Mesothelial cell of epicardium (in vitro differentiated cells): ENCODE data around the gene SLC25A44. TPM values are rescaled to one million over a fixed set of nuclear protein-coding genes. Genes with fewer than 3 reads are reported as not detected.
A peak's percentile ranks its signal among the peaks of the same experiment; 100 is the strongest.

ENCODE experiments used
- DNase-seq, 2 experiments: peaks; one replicate each; pipeline ENCODE4 v3.0.0; 2021; ENCODE audit warnings: low spot score in 2 of 2; ENCODE audit not compliant: unreplicated experiment in 2 of 2
- H3K27ac Mint-ChIP-seq: 2 replicates; pipeline ENCODE4 v1.8.0; 2021; ENCODE audit warnings: mixed read lengths
- H3K27me3 Mint-ChIP-seq: 2 replicates; pipeline ENCODE4 v1.8.0; 2021; ENCODE audit warnings: low read depth, mixed read lengths
- H3K36me3 Mint-ChIP-seq: 2 replicates; pipeline ENCODE4 v1.8.0; 2021; ENCODE audit warnings: mixed read lengths
- H3K4me1 Mint-ChIP-seq: 2 replicates; pipeline ENCODE4 v1.8.0; 2021; ENCODE audit warnings: mixed read lengths
- H3K4me3 Mint-ChIP-seq: 2 replicates; pipeline ENCODE4 v1.8.0; 2021; ENCODE audit warnings: mild to moderate bottlenecking, moderate library complexity, mixed read lengths
- H3K9me3 Mint-ChIP-seq: 2 replicates; pipeline ENCODE4 v1.8.0; 2021; ENCODE audit warnings: mixed read lengths
- CTCF ChIP-seq: fragments of 200-600 bp; sonication (generic); IDR thresholded peaks from one replicate; pipeline ENCODE4 v1.5.0; 2021; ENCODE audit warnings: antibody characterized with exemption; ENCODE audit not compliant: unreplicated experiment
- total RNA-seq: library from RNA; stranded (reverse); gene quantifications from 3 replicates; pipeline ENCODE4 v1.2.1, GENCODE V29; 2021

Gene SLC25A44
- total RNA-seq, 1 donor from 2014 or later: 15.4 TPM

- Mint-ChIP-seq H3K27ac (no peak overlapping the region), H3K9me3 (no peaks in the 10 kb centered on the region), H3K4me3 (no peak overlapping the region), H3K36me3 (peaks cover 7% of the 10 kb centered on the region), H3K27me3 (no peaks in the 10 kb centered on the region), H3K4me1 (no peaks in the 10 kb centered on the region)
- no peak for DNase-seq
- no peak for TF ChIP-seq CTCF
Observed at GRCh38 chr1:156204686-156205085, 10.8 kb downstream of the SLC25A44 start.

GRCh38 chr1:156211243-156211642 is 17.3 kb downstream of the SLC25A44 start:
- Mint-ChIP-seq H3K9me3 (no peaks in the 10 kb centered on the region), H3K27ac (no peak overlapping the region), H3K4me1 (peaks cover 12% of the 10 kb centered on the region), H3K27me3 (no peaks in the 10 kb centered on the region), H3K4me3 (no peak overlapping the region), H3K36me3 (peaks cover 12% of the 10 kb centered on the region)
- TF ChIP-seq CTCF: no peak
- DNase-seq: no peak

- DNase-seq: no peak
- no peaks in the 10 kb centered on the region for H3K9me3 Mint-ChIP-seq
- peak overlapping the region; percentile 94 for H3K4me3 Mint-ChIP-seq
- H3K4me1 Mint-ChIP-seq: peaks cover 12% of the 10 kb centered on the region
- TF ChIP-seq CTCF: no peak
- peak overlapping the region; percentile 100 for H3K27ac Mint-ChIP-seq
- peaks cover 12% of the 10 kb centered on the region for H3K36me3 Mint-ChIP-seq
- H3K27me3 Mint-ChIP-seq: no peaks in the 10 kb centered on the region
Observed at GRCh38 chr1:156212130-156212529, 18.2 kb downstream of the SLC25A44 start.

GRCh38 chr1:156212833-156213643 is 19.1 kb downstream of the SLC25A44 start, which contains the start of gene PMF1:
TSS of gene PMF1 (plus strand) at chr1:156213007. CDS start at chr1:156213016, 9 bp downstream.
- H3K9me3 Mint-ChIP-seq: no peaks in the 10 kb centered on the region
- H3K27ac Mint-ChIP-seq: peak within 1 kb of the TSS; percentile 100
- H3K4me1 Mint-ChIP-seq: peaks cover 12% of the 10 kb centered on the region
- peak within 1 kb of the TSS; percentile 94 for H3K4me3 Mint-ChIP-seq
- peak; percentile 91 to 96 for DNase-seq
- no peak for TF ChIP-seq CTCF
- H3K36me3 Mint-ChIP-seq: peaks cover 15% of the 10 kb centered on the region
- H3K27me3 Mint-ChIP-seq: no peaks in the 10 kb centered on the region

- Mint-ChIP-seq H3K9me3 (no peaks in the 10 kb centered on the region), H3K4me1 (peaks cover 12% of the 10 kb centered on the region), H3K4me3 (peak overlapping the region; percentile 94), H3K27ac (peak overlapping the region; percentile 100), H3K36me3 (peaks cover 12% of the 10 kb centered on the region), H3K27me3 (no peaks in the 10 kb centered on the region)
- no peak for DNase-seq
- no peak for TF ChIP-seq CTCF
Observed at GRCh38 chr1:156213644-156213966, 19.7 kb downstream of the SLC25A44 start.
